Heart right ventricle (tissue), 16 donors: ENCODE results near the gene MUC4. TPM values are rescaled to one million over a fixed set of nuclear protein-coding genes. Genes with fewer than 3 reads are reported as not detected.

ENCODE experiments used
- ATAC-seq, 8 donors: fragments of 200-7000 bp; cut with Tn5 transposase; one replicate each; pipeline ENCODE4 v1.9.1; 2020; ENCODE audit warnings: mild to moderate bottlenecking in 8 of 8, moderate library complexity in 8 of 8, moderate number of reproducible peaks in 1 of 8
- DNase-seq, 2 donors: peaks; one replicate each; pipeline ENCODE4 v3.0.0-alpha.2; 2020
- H3K27ac ChIP-seq, 10 donors: fragments of 200-600 bp; sonication (generic) in 2 of 10; one replicate each; pipeline versions ENCODE4 v1.5.0 to v1.8.0; 2020 to 2022; ENCODE audit warnings: mild to moderate bottlenecking in 3 of 10
- H3K27me3 ChIP-seq, 7 donors: fragments of 200-600 bp; one replicate each; pipeline ENCODE4 v1.8.0; 2021 to 2022; ENCODE audit warnings: mild to moderate bottlenecking in 2 of 7
- H3K36me3 ChIP-seq, 9 donors: fragments of 200-600 bp; sonication (generic) in 1 of 9; one replicate each; pipeline versions ENCODE4 v1.5.0 to v1.8.0; 2020 to 2022; ENCODE audit warnings: mild to moderate bottlenecking in 2 of 9
- H3K4me1 ChIP-seq, 9 donors: fragments of 200-600 bp; sonication (generic) in 1 of 9; one replicate each; pipeline versions ENCODE4 v1.5.0 to v1.8.0; 2020 to 2022; ENCODE audit warnings: mild to moderate bottlenecking in 4 of 9
- H3K4me3 ChIP-seq, 10 donors: fragments of 200-600 bp; sonication (generic) in 2 of 10; one replicate each; pipeline versions ENCODE4 v1.5.0 to v1.8.0; 2020 to 2022; ENCODE audit warnings: mild to moderate bottlenecking in 7 of 10, moderate library complexity in 2 of 10
- H3K9me3 ChIP-seq, 11 donors: fragments of 200-600 bp in 10 of 11; sonication (generic) in 2 of 11; one replicate each; pipeline versions ENCODE4 v1.5.0 to v1.8.0; 2013 to 2022; ENCODE audit warnings: mild to moderate bottlenecking in 2 of 11, control low read depth in 1 of 11, moderate library complexity in 1 of 11
- WGBS, 2 donors: extraction: QIAGEN DNeasy Blood & Tissue Kit; methylation state at CpG; one replicate each; pipeline ENCODE4 v1.1.7; 2013; ENCODE audit warnings: inconsistent platforms in 1 of 2; 5-methylcytosine and 5-hydroxymethylcytosine counted together
- intact Hi-C, 10 donors: fragments of 100-400 bp; cut with DNase I; formaldehyde crosslinking; loops; one replicate each; pipeline versions ENCODE4 v1.11.1 to v1.14.2; 2022
- polyA plus RNA-seq, 2 donors: library from polyadenylated mRNA; stranded (reverse); fragments of 200-250 nt; gene quantifications; one replicate each; pipeline ENCODE4 v1.2.3, GENCODE V29; 2013
- total RNA-seq, 10 donors: library from RNA; stranded (reverse); fragmentation: NEBNext Ultra II Directional in 3 of 10; extraction: Animal tissue kit (Norgen Biotek cat#: 25700) in 3 of 10; gene quantifications; one replicate each; pipeline versions ENCODE4 v1.2.1 to v1.2.4, GENCODE V29; 2021 to 2023
- TF ChIP-seq, protein P1 (sequence below), 9 donors: fragments of 200-600 bp; sonication (generic) in 2 of 9; IDR thresholded peaks; one replicate each; pipeline versions ENCODE4 v1.5.0 to v1.8.0; 2021 to 2022; ENCODE audit warnings: antibody characterized with exemption in 9 of 9, mild to moderate bottlenecking in 5 of 9, moderate library complexity in 1 of 9
- donor health status: Arrhythmogenic right ventricular cardiomyopathy.
- donor health status: ischemic (EF 13 %, LVEDD 7.1; RV severe dilation, severe dysfunction).
- donor health status: healthy with polysubstance abuse.
- donor health status: DM: no; HTN: yes; CAD: no.
- donor health status: DM: no; HTN: no; CAD: no.
- donor health status: ischemic (EF 25% LVEDD 6.9; RV normal size, moderate dysfunction).
- donor health status: ischemic (EF 25% LVEDD 5.7; RV mildly dilated, moderate dysfunction).
- donor health status: healthy.
- donor health status: DM: yes; HTN: yes; CAD: no.
- donor health status: Ischemic cardiomyopathy.
- donor health status: ischemic (EF 35%, LVEDD 5.7; RV mildly dilated, moderate dysfunction).
- donor health status: nonischemic (EF 11% LVEDD 7.7; RV severe dilation, severe dysfunction).
- donor health status: DM: yes; HTN: yes; CAD: no.
- donor health status: PGD.
- donor health status: ischemic (EF 29% LVEDD 5.4; RV normal size, mild dysfunction).
- donor health status: nonischemic (EF 23%, LVEDD 6.1; RV moderate dilation, normal function).

The MUC4 gene
- total and polyA plus RNA-seq, 12 donors: 0.01 TPM; not detected in 11

DNA sequence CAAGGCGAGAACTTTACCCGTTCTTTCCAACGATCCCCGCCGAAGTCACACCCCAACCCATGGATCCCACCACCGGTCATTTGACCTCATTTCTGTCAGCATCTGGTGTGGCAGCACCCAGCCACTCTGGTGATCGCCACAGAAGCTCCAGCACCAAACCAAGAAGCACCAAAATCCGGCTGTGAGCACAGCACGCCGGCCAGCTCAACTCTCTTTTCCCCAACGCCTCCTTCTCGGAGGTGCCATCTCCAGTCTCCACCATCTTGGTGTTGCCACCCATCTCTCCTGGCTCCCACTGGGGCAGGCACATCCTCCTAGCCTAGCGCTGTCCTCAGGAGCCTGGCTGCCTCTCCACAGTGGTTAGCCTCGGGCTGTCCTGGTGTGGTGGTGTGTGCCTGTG lies 6.5 kb downstream of the MUC4 start:
- Histone ChIP-seq H3K9me3 (no peaks in the 10 kb centered on the region), H3K27ac (peak overlapping the region in 1 of 10 donors; percentile 31), H3K27me3 (peaks cover 0 to 36% (median 10%) of the 10 kb centered on the region in 7 donors), H3K4me3 (no peak overlapping the region), H3K4me1 (peaks cover 0 to 24% (median 7%) of the 10 kb centered on the region in 9 donors), H3K36me3 (no peaks in the 10 kb centered on the region)
- intact Hi-C loops: no loop called here
- 96 to 97% methylated on average over 14 of the region's 14 CpGs for WGBS, 2 donors
- TF ChIP-seq, protein P1, sequence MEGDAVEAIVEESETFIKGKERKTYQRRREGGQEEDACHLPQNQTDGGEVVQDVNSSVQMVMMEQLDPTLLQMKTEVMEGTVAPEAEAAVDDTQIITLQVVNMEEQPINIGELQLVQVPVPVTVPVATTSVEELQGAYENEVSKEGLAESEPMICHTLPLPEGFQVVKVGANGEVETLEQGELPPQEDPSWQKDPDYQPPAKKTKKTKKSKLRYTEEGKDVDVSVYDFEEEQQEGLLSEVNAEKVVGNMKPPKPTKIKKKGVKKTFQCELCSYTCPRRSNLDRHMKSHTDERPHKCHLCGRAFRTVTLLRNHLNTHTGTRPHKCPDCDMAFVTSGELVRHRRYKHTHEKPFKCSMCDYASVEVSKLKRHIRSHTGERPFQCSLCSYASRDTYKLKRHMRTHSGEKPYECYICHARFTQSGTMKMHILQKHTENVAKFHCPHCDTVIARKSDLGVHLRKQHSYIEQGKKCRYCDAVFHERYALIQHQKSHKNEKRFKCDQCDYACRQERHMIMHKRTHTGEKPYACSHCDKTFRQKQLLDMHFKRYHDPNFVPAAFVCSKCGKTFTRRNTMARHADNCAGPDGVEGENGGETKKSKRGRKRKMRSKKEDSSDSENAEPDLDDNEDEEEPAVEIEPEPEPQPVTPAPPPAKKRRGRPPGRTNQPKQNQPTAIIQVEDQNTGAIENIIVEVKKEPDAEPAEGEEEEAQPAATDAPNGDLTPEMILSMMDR (IDR thresholded peaks at IDR 0.05): no peak
- DNase-seq (no peak), ATAC-seq (no peak)

DNA sequence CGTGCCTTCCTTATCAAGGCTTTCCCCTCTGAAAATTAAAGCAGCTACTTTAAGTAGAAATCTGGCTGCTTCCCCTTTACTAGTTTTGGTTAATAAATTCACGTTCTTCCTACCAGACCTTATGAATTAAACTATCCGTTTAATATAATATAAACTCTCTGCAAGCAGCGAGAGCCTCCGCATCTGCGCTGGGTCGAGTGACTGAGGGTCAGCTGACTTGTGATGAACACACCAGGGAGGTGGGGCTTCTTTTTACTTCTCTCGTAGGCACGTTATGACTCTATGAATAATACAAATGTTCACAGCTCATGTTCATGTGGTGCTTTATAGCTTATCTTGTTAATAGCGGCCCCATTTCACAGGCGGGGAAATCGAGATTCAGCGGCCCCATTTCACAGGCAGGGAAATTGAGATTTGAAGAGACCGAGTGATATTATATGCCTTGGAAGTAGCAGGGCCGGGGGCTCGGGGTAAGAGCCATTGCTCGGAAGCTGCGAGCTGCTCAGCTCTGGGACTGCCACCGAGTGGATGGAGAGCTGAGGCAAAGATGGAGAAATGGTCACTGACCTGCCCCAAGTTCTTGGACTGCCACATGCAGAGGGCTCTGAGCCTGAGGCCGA lies 8.3 kb downstream of the MUC4 start:
- intact Hi-C loops: no loop called here
- 81 to 85% methylated on average over 20 of the region's 20 CpGs for WGBS, 2 donors
- H3K9me3 ChIP-seq: no peaks in the 10 kb centered on the region
- peak overlapping the region in 6 of 10 donors; percentile 10 to 34 (median 28) for H3K4me3 ChIP-seq
- peaks cover 0 to 24% (median 7%) of the 10 kb centered on the region in 9 donors for H3K4me1 ChIP-seq
- TF ChIP-seq, protein P1 (IDR thresholded peaks at IDR 0.05): no peak
- DNase-seq: no peak
- H3K36me3 ChIP-seq: no peaks in the 10 kb centered on the region
- peaks cover 0 to 34% (median 8%) of the 10 kb centered on the region in 7 donors for H3K27me3 ChIP-seq
- H3K27ac ChIP-seq: peak overlapping the region in 3 of 10 donors; percentile 2 to 45 (median 34)
- peak in 5 of 8 donors; percentile 47 to 68 (median 63) for ATAC-seq

DNA sequence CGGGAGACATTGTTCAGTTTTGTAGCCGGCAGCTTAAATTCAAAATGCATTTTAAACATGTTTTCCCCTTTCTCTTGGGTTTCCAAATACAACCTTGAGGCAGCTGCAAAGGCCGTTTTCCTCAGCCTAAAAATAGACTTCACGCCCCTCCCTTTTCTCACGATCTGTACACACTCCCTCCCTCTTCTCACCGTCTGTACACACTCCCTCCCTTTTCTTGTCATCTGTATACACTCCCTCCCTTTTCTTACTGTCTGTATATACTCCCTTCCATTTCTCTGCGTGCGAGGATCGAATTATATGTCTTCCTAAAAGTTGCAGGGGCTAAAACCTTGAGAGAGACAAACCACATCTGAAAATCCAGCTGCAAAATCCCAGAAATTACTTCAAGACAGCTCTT lies 8.9 kb downstream of the MUC4 start:
- peak in 2 of 8 donors; percentile 38 to 71 for ATAC-seq
- Histone ChIP-seq H3K9me3 (no peaks in the 10 kb centered on the region), H3K27me3 (peaks cover 0 to 34% (median 8%) of the 10 kb centered on the region in 7 donors), H3K27ac (peak overlapping the region in 2 of 10 donors; percentile 34 to 45), H3K4me1 (peaks cover 0 to 24% (median 7%) of the 10 kb centered on the region in 9 donors), H3K36me3 (no peaks in the 10 kb centered on the region), H3K4me3 (peak overlapping the region in 6 of 10 donors; percentile 10 to 34 (median 28))
- 30 to 37% methylated on average over 9 of the region's 9 CpGs for WGBS, 2 donors
- intact Hi-C loops: no loop called here
- DNase-seq: no peak
- TF ChIP-seq, protein P1 (IDR thresholded peaks at IDR 0.05): no peak

DNA sequence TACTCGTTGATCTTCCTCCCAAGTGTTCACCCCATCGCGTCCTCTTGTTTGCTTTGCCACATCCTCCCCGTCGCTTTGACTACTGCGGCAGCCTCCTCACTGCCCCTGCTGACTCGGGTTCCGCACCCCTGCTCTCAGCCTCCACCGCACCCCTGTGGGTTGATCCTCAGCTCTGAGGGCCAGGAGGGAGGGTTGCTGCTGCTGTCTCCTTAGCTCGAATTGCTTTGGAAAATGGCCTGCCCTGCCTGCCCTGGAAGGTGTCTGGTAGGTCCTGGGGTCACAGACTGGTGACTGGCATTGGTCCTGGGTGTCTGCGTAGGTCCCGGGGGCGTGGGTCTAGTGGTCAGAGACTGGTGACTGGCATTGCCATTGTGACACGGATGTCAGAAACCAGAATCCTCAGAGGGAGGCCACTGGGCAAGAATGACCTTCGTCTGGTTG lies 9.4 kb downstream of the MUC4 start:
- peaks cover 0 to 24% (median 7%) of the 10 kb centered on the region in 9 donors for H3K4me1 ChIP-seq
- 52 to 63% methylated on average over 15 of the region's 15 CpGs for WGBS, 2 donors
- peaks cover 0 to 34% (median 8%) of the 10 kb centered on the region in 7 donors for H3K27me3 ChIP-seq
- H3K4me3 ChIP-seq: peak overlapping the region in 1 of 10 donors; percentile 26
- intact Hi-C loops: no loop called here
- DNase-seq (no peak), ATAC-seq (no peak)
- TF ChIP-seq, protein P1 (IDR thresholded peaks at IDR 0.05): no peak
- H3K9me3 ChIP-seq: no peaks in the 10 kb centered on the region
- no peak overlapping the region for H3K27ac ChIP-seq
- no peaks in the 10 kb centered on the region for H3K36me3 ChIP-seq
